ENCODE results near the gene SCGN. TPM values are rescaled to one million over a fixed set of nuclear protein-coding genes. Genes with fewer than 3 reads are reported as not detected.
A peak's percentile ranks its signal among the peaks of the same experiment; 100 is the strongest.

The SCGN gene
- total and polyA plus RNA-seq, 2 of the 13 experiments (the other 11 are each of a cell fraction or from before 2014, with no cell fraction given), result 2.9 to 29.0 TPM

- TF ChIP-seq ATF4 (CRISPR knock-in tag; IDR thresholded peaks at IDR 0.05) (no peak), CEBPG (CRISPR knock-in tag; IDR thresholded peaks at IDR 0.05) (0 out of 2 replicates have a peak, but pooled peaks have one; percentile 25), ZBTB42 (CRISPR knock-in tag; IDR thresholded peaks at IDR 0.05) (no peak), CBX5 (CRISPR knock-in tag; IDR thresholded peaks at IDR 0.05; ENCODE audit: borderline replicate concordance) (no peak), FOXM1 (CRISPR knock-in tag; IDR thresholded peaks at IDR 0.05) (no peak), GATAD2A (CRISPR knock-in tag; IDR thresholded peaks at IDR 0.05) (0 out of 2 replicates have a peak, but pooled peaks have one; percentile 1), PAXIP1 (CRISPR knock-in tag; conservative IDR thresholded peaks at IDR 0.05) (no peak), EP300 (IDR thresholded peaks at IDR 0.05; ENCODE audit: low read depth in 2 of 2, low read length in 2 of 2) (0 out of 4 replicates have a peak, but pooled peaks of 1 of the 2 experiments have one; percentile 13), EP300 (CRISPR knock-in tag; IDR thresholded peaks at IDR 0.05; ENCODE audit: borderline replicate concordance) (no peak), MYC (CRISPR knock-in tag; IDR thresholded peaks at IDR 0.05; ENCODE audit: borderline replicate concordance) (no peak)
Observed at GRCh38 chr6:25748049-25748448, 96.0 kb downstream of the SCGN start (continued).
